Activated CD8-positive, alpha-beta memory T cell treated with anti-CD3 and anti-CD28 coated beads, Interleukin-2, amount 50 U/mL, for 1 hour (primary cell): ENCODE measurements around the gene GJB3.
A peak's percentile ranks its signal among the peaks of the same experiment; 100 is the strongest.
"Not testable (repeated sequence)": the region's sequence is repeated elsewhere in the genome, so short reads cannot be mapped to it uniquely, and the experiment has no call there.

Source experiments
- DNase-seq: peaks from one replicate; pipeline ENCODE4 v3.0.0-alpha.2; 2020; ENCODE audit errors: extremely low read depth

The GJB3 gene

DNA sequence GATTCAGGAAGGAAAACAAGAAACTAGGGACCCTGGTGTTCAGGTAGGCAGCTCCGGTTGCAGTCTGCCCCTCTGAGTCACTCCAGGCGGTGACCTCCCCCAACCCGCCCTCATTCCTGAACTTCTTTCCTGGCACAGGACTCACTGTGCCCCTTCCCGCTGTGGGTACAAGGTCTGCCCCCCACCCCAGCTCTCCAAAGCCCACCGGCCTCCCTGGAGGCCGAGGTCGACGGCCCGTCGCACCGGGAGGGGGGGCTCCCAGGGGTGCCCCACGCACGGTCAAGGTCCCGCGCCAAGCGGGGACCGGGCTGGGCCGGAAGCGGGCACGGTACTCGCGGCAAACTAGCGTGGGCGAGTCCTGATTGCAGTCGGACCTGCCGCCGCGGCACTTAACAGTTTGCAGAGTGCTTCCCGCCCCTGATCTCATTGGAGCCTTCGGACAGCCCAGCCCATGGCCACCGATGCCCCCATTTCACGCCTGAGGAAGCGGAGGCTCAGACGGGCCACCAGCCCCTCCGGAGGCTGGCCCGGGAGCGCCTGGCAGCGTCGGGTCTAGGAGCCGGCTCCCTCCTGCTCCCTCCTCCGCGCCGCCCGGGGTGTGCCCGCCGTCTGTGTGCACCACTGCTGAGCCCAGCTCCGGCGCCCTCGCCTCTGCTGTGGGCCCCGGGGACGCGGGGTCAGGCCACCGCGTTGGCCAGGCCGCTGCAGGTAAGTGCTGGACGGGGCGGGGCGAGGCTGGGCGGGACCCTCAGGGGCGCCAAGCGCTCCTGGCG is at the start of gene GJB3:
GJB3 (plus strand) TSS at position 144 of the 773 bp plus-strand sequence. CDS start 3,549 bp downstream, outside the sequence.
- DNase-seq, result no peak

- not testable (repeated sequence) for DNase-seq
Measured at GRCh38 chr1:34732831-34733230, 48.2 kb upstream of the GJB3 start.

GRCh38 chr1:34736692-34737091 is 44.3 kb upstream of the GJB3 start:
- DNase-seq, result no peak

GRCh38 chr1:34737236-34737635 is 43.8 kb upstream of the GJB3 start:
- not testable (repeated sequence) for DNase-seq

DNA sequence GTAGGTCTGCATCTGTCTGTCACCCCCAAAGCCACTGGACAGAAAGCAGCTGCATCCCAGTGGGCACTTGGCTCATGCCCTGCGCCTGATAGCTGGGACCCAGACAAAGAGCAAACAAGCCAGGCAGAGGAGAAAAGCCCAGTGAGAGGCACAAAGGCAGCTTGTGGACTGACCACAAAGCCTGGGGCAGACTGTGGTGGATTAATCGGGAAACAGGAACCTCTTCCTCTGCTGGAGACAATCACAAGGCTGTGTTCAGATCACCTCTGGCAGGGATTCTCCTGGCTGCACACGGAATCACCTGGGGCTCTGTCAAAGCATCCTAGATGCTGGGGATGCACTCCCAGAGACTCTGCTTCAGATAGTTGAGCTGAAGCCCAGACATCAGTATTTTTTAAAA is 41.4 kb upstream of the GJB3 start:
- no peak for DNase-seq

DNA sequence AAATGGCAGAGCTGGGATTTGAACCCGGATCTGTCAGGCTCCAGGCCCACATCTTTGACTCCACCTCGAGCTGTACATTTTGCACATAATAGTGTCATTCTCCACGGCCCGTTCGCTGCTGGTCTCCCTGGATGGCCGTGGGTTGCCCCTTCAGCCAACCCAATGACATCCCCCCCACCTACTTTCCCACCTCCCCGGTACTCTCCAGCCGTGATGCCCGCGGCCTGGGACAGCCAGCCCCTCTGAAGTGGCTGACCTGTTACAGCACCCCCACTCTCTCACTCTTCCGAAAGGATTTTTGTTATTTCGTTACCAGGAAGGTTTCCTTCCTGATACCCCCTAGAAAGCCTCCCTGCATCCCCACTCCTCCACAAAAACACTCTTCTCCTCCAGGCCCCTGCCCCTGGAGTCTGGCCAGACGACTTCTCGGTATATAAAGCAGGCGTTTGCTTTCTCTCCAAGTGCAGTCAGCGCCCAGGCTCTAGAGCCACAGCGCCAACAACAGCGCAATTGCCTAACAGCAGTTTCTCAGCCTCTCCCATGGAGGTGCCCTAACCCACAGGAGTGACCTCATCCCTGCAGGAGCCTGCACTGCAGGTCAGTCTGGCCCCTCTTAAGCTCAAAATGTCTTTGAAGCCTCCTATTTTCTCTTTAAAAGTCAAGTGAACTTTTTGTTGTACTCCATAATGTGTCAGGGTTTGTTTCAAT is 40.7 kb upstream of the GJB3 start:
- DNase-seq, result no peak

DNA sequence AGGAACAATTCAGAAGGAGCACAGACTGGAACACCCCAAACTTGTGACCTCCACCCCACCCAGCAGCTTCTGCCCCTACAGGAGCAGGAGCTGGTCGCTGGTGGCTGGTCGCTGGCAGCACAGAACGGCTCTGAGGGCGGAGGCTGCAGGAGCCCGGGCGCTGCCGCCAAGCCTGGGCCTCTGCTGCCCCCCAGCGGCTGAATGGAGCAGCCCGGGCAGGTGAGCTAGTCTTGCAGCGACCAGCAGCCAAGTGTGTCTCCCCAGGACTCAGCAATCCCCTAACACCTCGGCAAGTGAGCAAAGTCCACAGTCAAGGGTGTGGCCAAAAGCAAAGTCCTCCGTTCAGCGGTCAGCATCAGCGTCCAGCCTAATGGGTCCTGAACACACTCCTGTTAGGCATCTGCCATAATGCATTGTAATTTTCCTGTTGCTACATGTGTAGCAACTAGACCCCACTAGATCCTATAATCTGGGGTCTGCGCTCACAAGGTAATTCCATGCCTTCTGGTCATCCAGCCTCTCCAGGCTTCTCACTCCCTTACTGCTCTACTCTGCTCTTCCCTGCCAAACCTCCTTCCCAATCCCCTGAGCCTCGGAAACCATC is 38.2 kb upstream of the GJB3 start:
- peak; percentile 21 for DNase-seq

DNA sequence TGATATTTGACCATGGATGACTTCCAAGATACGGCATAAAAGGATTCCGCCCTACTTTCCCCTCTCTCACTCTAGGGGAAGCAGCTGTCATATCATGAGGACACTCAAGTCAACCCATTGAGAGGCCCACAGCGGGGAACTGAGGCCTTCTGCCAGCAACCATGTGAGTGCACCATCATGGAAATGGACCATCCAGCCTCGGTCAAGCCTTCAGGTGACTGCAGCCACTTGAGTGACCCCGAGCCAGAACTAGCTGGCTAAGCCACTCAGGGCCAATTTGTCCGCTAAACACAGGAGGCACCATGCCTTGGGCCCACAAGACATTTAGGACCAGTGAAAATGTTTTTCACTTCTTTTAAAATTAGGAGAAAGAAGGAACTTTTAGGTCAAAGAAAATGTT is 37.2 kb upstream of the GJB3 start:
- DNase-seq, result no peak

DNA sequence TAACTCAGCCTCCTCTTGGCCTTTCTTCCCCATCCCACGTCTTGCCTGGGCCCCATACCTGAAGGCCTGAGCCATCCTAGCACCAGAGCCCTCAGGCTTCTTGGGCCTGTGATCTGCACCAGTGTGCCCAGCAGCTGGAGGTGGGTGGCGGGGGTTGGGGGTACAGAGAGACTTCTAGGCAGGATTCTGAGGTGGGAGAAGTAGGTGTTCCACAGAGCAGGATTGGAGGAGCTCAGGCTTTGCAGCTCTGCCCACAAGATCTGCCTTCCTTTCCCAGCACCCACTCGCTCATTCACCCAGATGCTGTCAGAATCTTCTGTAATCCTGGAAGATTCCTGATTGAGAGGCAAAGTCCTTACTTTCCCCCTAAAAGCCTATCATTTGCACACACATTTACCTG is 36.2 kb upstream of the GJB3 start:
- DNase-seq, result no peak

GRCh38 chr1:34745666-34746065 is 35.3 kb upstream of the GJB3 start:
- no peak for DNase-seq

GRCh38 chr1:34746101-34746500 is 34.9 kb upstream of the GJB3 start:
- DNase-seq, result no peak

- no peak for DNase-seq
Measured at GRCh38 chr1:34746785-34747637, 34.0 kb upstream of the GJB3 start.

DNA sequence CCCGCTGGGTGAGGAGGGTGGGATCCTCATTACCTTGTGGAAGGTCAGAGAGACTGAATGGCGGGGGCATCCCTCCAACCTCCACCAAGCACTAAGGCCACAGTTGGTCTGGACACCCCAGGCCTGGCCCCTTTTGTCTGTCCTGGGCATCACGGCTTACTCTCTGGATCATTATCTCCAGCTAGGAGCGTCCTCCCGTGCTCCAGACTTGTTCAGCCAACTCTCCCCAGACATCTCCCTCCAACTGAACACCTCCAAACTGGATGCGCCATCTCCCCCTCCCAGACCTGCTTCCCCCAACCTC is 33.4 kb upstream of the GJB3 start:
- no peak for DNase-seq

DNA sequence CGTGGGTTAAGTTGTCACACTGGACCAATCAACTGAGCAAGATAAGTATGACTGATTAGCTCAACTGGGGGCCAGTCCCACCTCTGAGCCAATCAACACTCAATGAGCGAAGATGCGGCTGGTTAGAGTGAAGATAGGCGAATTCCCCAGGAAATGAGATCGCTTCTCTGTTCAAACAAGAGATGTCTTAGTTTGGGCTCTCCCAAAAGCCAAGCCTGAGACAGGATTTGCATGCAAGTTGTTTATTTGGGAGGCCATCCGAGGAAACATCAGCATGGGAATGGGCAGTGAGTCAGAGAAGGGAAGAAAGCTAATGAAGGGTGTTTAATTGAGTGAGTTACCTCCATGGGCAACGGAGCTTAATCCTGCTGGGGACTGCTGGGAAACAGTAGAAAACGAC is 31.0 kb upstream of the GJB3 start:
- no peak for DNase-seq

DNA sequence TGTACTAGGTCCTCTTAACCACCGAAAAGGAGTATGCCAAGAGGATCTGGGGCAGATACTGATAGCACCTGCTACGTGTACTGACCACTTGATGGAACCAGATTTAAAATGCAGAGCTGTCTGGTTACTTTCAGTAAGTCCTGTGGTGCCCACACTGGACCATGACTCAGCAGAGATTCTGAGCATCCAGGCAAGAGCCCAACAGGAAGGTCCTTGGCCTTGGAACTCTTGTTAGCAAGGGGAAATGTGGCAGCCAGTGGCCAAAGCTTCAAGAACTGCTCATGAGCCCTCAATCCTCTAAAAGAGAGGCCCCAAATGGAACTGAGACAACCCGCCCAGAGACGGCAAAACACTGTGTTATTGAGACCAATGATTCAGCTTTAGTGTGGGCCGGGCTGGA is 30.4 kb upstream of the GJB3 start:
- DNase-seq, result no peak

DNA sequence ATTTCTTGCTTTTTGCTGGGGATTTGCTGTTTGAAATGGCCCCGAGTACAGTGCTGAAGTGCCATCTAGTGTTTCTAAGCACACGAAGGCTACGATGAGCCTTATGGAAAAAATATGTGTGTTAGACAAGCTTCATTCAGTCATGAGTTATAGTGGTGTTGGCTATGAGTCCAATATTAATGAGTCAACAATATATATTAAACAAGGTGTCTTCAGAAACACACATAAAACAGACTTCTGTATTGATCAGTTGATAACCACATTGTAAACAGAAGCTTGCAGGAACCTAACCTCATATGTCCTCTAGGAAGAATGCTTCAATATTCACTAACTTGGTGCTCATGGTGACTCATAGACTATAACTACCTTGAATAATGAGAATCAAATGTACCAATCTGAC is 27.9 kb upstream of the GJB3 start:
- no peak for DNase-seq

DNA sequence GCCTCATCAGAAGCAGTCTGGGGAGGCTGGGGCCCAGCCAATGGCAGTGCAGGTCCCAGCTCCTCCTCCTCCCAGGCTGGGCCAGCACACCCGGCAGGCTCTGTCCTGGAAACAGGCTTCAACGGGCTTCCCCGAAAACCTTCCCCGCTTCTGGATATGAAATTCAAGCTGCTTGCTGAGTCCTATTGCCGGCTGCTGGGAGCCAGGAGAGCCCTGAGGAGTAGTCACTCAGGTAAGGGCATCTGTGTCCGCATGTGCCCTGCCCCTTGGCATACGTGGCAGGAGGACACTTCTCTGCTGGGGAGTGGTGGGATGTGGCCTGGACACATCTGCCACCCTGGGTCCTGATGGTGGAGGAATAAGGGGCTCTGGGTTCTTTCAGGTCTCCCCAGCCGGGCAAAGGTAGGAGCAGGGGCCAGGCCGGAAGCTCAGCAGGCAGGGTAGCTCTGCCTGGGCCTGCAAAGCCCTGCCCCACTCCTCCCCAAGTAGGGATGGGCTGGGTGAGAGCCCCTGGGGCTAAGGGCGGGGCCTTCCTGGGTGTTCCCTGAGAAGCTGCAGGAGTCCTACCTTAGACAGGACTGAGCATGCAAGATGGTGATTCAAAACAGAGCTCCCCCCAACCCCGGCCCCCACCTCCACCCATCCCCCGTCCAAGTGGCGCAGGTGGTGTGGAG is 25.9 kb upstream of the GJB3 start, which contains the start of gene GJB5:
GJB5 (plus strand) TSS at position 84 of the 674 bp plus-strand sequence. CDS start 2,284 bp downstream, outside the sequence.
- no peak for DNase-seq

GRCh38 chr1:34755961-34756360 is 25.1 kb upstream of the GJB3 start:
- no peak for DNase-seq

DNA sequence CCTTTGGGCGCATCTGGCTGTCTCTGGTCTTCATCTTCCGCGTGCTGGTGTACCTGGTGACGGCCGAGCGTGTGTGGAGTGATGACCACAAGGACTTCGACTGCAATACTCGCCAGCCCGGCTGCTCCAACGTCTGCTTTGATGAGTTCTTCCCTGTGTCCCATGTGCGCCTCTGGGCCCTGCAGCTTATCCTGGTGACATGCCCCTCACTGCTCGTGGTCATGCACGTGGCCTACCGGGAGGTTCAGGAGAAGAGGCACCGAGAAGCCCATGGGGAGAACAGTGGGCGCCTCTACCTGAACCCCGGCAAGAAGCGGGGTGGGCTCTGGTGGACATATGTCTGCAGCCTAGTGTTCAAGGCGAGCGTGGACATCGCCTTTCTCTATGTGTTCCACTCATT is 23.6 kb upstream of the GJB3 start:
- DNase-seq, result no peak

DNA sequence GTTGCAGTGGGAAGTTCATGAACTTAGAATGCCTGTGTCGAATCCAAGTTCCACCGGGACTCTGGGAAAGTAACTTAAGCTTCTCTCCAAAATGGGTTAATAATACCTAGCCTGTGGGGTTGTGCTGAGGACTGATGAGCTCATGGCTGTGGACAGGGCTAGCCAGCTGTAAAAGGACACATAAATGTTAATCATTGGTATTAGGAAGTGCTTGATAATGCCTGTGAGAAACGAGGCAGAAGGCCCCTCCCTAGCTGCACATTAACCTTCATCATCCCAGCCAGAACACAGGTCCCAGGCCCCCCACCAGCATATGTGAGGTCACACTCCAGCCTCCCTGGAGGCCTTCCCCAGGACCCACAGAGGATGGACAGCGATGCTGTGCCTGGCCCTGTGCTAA is 22.3 kb upstream of the GJB3 start:
- DNase-seq, result no peak

GRCh38 chr1:34759503-34760357 is 21.3 kb upstream of the GJB3 start, which contains the start of gene GJB4:
Gene GJB4 (plus strand): TSS chr1:34759740. CDS start chr1:34761255, 1,515 bp downstream.
- DNase-seq, result no peak
